GM10248 (cell line): ENCODE results near the gene SINHCAF.
A peak's percentile ranks its signal among the peaks of the same experiment; 100 is the strongest.

Experiments used
- CTCF ChIA-PET: fragments of 300-600 bp; sonication (Branson Sonifier 250); formaldehyde crosslinking; extraction: SDS; loops from one replicate; lab custom pipeline; 2021; ENCODE audit warnings: antibody characterized with exemption; lab: Yijun Ruan, JAX
- POLR2A ChIA-PET: fragments of 350-650 bp; sonication (Branson Sonifier 250); formaldehyde crosslinking; extraction: SDS; loops from one replicate; lab custom pipeline; 2020; ENCODE audit warnings: antibody characterized with exemption; lab: Yijun Ruan, JAX
- DNase-seq: peaks from one replicate; pipeline ENCODE4 v3.0.0; 2012; ENCODE audit errors: extremely low spot score
- CTCF ChIP-seq: IDR thresholded peaks from 2 replicates; pipeline ENCODE4 v1.5.1; 2012; ENCODE audit warnings: mild to moderate bottlenecking, low read depth; ENCODE audit errors: extremely low read depth, missing control alignments, control extremely low read depth

The SINHCAF gene

GRCh38 chr12:31355747-31356107, 29.8 kb upstream of the SINHCAF start:
- no peak for TF ChIP-seq CTCF
- POLR2A ChIA-PET, result no interaction called here
- no peak for DNase-seq
- CTCF ChIA-PET, result interaction anchor here (0.5 to 1.0 kb wide), 3 partner anchors 8 to 1017 kb away, joined by 3 to 4 read pairs (median 3); no protein-coding TSS in a partner anchor

- TF ChIP-seq CTCF, result no peak
- ChIA-PET CTCF (interaction anchor here (0.8 to 1.5 kb wide), 5 partner anchors 9 to 103 kb away, joined by 3 to 5 read pairs (median 4); no protein-coding TSS in a partner anchor), POLR2A (no interaction called here)
- peak; percentile 3 for DNase-seq
Measured at GRCh38 chr12:31353750-31354708, 28.1 kb upstream of the SINHCAF start.

GRCh38 chr12:31346267-31346666, 20.3 kb upstream of the SINHCAF start:
- CTCF ChIA-PET, result interaction anchor here (1.0 to 1.9 kb wide), 3 partner anchors 8 to 862 kb away, joined by 3 to 5 read pairs (median 3); no protein-coding TSS in a partner anchor
- POLR2A ChIA-PET, result no interaction called here
- TF ChIP-seq CTCF, result no peak
- no peak for DNase-seq

- POLR2A ChIA-PET, result no interaction called here
- no peak for DNase-seq
- TF ChIP-seq CTCF, result no peak
- CTCF ChIA-PET, result interaction anchor here (1.1 kb wide), 1 partner anchor 71 kb away, joined by 4 read pairs; no protein-coding TSS in a partner anchor
Measured at GRCh38 chr12:31343139-31343538, 17.2 kb upstream of the SINHCAF start.

- DNase-seq, result no peak
- ChIA-PET CTCF (interaction anchor here (1.1 kb wide), 1 partner anchor 21 kb away, joined by 5 read pairs; no protein-coding TSS in a partner anchor), POLR2A (no interaction called here)
- no peak for TF ChIP-seq CTCF
Measured at GRCh38 chr12:31342286-31342685, 16.3 kb upstream of the SINHCAF start.

- POLR2A ChIA-PET, result no interaction called here
- no peak for TF ChIP-seq CTCF
- no peak for DNase-seq
- CTCF ChIA-PET, result interaction anchor here (1.0 to 1.6 kb wide), 2 partner anchors 22 to 24 kb away, joined by 3 read pairs; no protein-coding TSS in a partner anchor
Measured at GRCh38 chr12:31339831-31340622, 14.1 kb upstream of the SINHCAF start.
